Measurements from ENCODE around the gene CMKLR1. TPM values are rescaled to one million over a fixed set of nuclear protein-coding genes. Genes with fewer than 3 reads are reported as not detected.

The CMKLR1 gene
- total RNA-seq, 4 donors from 2014 or later, result 1.1 to 7.5 (median 3.7) TPM

DNA sequence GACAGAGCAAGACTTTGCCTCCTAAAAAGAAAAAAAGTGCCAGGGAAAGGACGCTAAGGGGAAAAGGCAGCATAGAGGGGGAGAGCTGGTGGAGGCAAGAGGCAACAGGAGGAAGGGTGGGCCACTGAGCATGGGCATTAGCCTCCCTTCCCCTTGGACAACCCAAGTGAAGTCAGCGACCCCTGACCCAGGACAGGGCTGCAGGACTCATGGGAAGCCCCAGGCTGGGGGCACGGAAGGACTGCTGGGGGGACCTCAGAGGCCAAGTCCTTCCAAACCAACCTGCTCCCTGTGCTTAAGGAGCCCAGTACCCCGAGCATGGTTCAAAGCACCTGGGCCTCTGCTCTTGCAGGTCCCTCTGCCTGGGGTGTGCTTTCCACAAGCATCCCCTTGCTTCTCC is 27.5 kb downstream of the CMKLR1 start:
- H3K4me3 ChIP-seq (ENCODE audit: low read depth, poor library complexity, severe bottlenecking), result no peak overlapping the region
- intact Hi-C loops (cut with DNase I; ENCODE audit: low total_unique reads), result no loop called here
- no peak for DNase-seq (ENCODE audit: low spot score in 2 of 2)
- TF ChIP-seq CTCF (IDR thresholded peaks at IDR 0.05) (no peak), POLR2A (IDR thresholded peaks at IDR 0.05) (no peak)
- 88 to 90% methylated on average over 4 of the region's 4 CpGs for WGBS, 2 donors

- no peak overlapping the region for H3K4me3 ChIP-seq (ENCODE audit: low read depth, poor library complexity, severe bottlenecking)
- TF ChIP-seq CTCF (IDR thresholded peaks at IDR 0.05), result no peak
- intact Hi-C loops (cut with DNase I; ENCODE audit: low total_unique reads), result no loop called here
- no peak for DNase-seq (ENCODE audit: low spot score in 2 of 2)
- WGBS, 2 donors, result 67 to 79% methylated on average over 3 to 6 of the region's 6 CpGs
These were observed 28.6 kb downstream of the CMKLR1 start for GRCh38 chr12:108310489-108310888.

- no peak for TF ChIP-seq POLR2A (IDR thresholded peaks at IDR 0.05)
- no peak for TF ChIP-seq CTCF (IDR thresholded peaks at IDR 0.05)
- H3K4me3 ChIP-seq (ENCODE audit: low read depth, poor library complexity, severe bottlenecking), result no peak overlapping the region
- no peak for DNase-seq (ENCODE audit: low spot score in 2 of 2)
- 72 to 95% methylated on average over 2 of the region's 2 CpGs for WGBS, 2 donors
- intact Hi-C loops (cut with DNase I; ENCODE audit: low total_unique reads), result no loop called here
These were observed 29.3 kb downstream of the CMKLR1 start for GRCh38 chr12:108309674-108310312.

DNA sequence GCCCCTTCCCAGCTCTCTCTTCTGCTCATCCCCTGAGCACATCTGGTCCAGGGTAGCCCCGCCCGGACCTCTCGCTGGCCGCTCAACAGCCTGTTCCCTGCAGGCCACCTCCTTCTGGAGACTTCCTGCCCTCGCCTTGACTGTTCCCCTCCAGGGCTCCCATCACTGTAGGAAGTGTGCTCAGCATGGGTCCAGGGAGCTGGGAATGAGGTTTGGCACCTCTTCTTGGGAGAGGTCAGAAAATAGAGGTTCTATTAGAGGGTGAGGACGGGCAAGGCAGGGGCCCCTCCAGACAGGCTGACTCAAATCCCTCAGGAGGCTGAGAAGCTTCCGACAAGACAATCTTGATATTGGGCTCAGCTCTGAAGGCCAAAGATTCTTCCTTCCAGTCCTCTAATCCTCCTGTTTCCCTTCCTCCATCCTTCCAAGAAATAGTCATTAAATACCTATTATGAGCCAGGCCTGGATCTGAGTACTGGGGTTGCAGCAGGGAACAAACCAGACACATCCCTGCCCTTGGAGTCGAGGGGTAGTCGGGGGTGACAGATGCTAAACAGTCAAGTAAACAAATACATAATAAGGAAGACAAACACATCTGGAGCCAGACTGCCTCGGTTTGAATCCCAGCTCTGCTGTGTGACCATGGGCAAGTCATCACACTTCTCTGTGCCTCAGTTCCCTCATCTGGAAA is 30.6 kb downstream of the CMKLR1 start:
- TF ChIP-seq POLR2A (IDR thresholded peaks at IDR 0.05), result no peak
- no peak for TF ChIP-seq CTCF (IDR thresholded peaks at IDR 0.05)
- DNase-seq (ENCODE audit: low spot score in 2 of 2), result no peak
- WGBS, 2 donors, result 60 to 62% methylated on average over 10 of the region's 10 CpGs
- no peak overlapping the region for H3K4me3 ChIP-seq (ENCODE audit: low read depth, poor library complexity, severe bottlenecking)
- intact Hi-C loops (cut with DNase I; ENCODE audit: low total_unique reads), result no loop called here

- no peak for DNase-seq (ENCODE audit: low spot score in 2 of 2)
- no peak overlapping the region for H3K4me3 ChIP-seq (ENCODE audit: low read depth, poor library complexity, severe bottlenecking)
- intact Hi-C loops (cut with DNase I; ENCODE audit: low total_unique reads), result no loop called here
- 80 to 81% methylated on average over 7 of the region's 7 CpGs for WGBS, 2 donors
- TF ChIP-seq POLR2A (IDR thresholded peaks at IDR 0.05) (no peak), CTCF (IDR thresholded peaks at IDR 0.05) (no peak)
These were observed 32.1 kb downstream of the CMKLR1 start for GRCh38 chr12:108307006-108307405.

Measured in lower leg skin (tissue), 4 donors.